ENCODE data around the gene ADAMTSL2. TPM values are rescaled to one million over a fixed set of nuclear protein-coding genes. Genes with fewer than 3 reads are reported as not detected.

Gene ADAMTSL2
- total and polyA plus RNA-seq, 2 donors, result 0.68 to 1.7 TPM

DNA sequence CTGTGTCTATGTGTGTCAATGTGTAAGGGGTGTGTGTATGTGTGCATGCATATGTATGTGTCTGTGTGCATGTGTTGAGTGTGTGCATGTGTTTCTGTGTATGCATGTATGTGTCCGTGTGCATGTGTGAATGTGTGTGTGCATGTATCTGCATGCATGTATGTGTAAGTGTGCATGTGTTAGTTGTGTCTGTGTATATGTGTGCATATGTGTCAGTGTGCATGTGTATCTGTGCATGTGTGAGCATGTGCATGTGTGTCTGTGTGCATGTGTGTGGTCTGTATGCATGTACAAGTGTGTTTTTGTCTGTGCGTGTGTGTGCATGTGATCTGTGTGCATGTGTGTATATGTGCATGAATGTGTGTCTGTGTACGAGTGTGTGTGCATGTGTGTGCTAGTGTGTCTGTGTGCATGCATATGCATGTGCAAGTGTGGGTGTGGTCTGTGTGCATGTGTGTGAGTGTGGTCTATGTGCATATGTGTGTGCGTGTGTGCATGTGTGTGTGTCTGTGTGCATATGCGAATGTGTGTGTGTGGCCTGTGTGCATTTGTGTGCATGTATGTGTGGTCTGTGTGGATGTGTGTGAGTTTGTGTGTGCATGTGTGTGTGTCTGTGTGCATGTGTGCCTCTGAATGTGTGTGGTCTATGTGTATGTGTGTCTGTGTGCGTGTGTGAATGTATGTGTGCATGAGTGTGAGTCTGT is 65.1 kb downstream of the ADAMTSL2 start:
- peaks cover 3 to 28% of the 10 kb centered on the region in 2 donors for H3K9me3 ChIP-seq (ENCODE audit: control insufficient read depth in 2 of 2, insufficient read depth in 1 of 2, low read length in 1 of 2)
- no peak overlapping the region for H3K27ac ChIP-seq (ENCODE audit: low read depth in 1 of 2, low read length in 1 of 2)
- H3K4me3 ChIP-seq (ENCODE audit: low read length in 2 of 2), result no peak overlapping the region
- H3K4me1 ChIP-seq (ENCODE audit: control insufficient read depth in 2 of 2, insufficient read depth in 2 of 2, low read length in 2 of 2), result peaks cover 9 to 21% of the 10 kb centered on the region in 2 donors
- no peaks in the 10 kb centered on the region for H3K36me3 ChIP-seq (ENCODE audit: control insufficient read depth in 2 of 2, insufficient read depth in 2 of 2, low read length in 1 of 2)
- DNase-seq (ENCODE audit: low read depth in 6 of 9, low spot score in 9 of 9), result no peak
- 98% methylated on average over 6 of the region's 6 CpGs for WGBS
- peaks cover 0 to 5% of the 10 kb centered on the region in 2 donors for H3K27me3 ChIP-seq (ENCODE audit: control insufficient read depth in 2 of 2, insufficient read depth in 1 of 2, low read length in 1 of 2)

DNA sequence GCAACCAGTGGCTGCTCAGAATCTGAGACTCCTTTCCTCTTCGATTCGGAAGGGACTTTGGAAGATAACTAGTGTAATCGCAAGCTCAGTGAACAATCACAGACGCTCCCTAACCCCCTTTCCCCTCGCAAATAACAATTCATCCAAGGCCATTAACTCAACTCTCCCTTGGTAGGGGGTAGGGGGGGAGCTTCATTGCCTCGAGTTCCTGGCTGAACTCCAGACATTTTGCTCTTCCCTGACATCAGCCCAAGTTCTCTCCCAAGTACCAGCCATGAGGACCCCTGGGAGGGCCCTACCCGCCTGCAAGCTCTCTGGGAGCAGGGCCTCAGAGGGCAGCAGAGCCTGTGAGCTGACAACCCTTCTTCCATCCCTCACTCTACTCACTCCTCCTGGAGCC is 66.2 kb downstream of the ADAMTSL2 start:
- H3K27ac ChIP-seq (ENCODE audit: low read depth in 1 of 2, low read length in 1 of 2), result no peak overlapping the region
- no peak overlapping the region for H3K4me3 ChIP-seq (ENCODE audit: low read length in 2 of 2)
- peaks cover 0 to 15% of the 10 kb centered on the region in 2 donors for H3K27me3 ChIP-seq (ENCODE audit: control insufficient read depth in 2 of 2, insufficient read depth in 1 of 2, low read length in 1 of 2)
- H3K36me3 ChIP-seq (ENCODE audit: control insufficient read depth in 2 of 2, insufficient read depth in 2 of 2, low read length in 1 of 2), result no peaks in the 10 kb centered on the region
- no peak for DNase-seq (ENCODE audit: low read depth in 6 of 9, low spot score in 9 of 9)
- WGBS, result 82% methylated on average over 7 of the region's 7 CpGs
- peaks cover 3 to 26% of the 10 kb centered on the region in 2 donors for H3K9me3 ChIP-seq (ENCODE audit: control insufficient read depth in 2 of 2, insufficient read depth in 1 of 2, low read length in 1 of 2)
- H3K4me1 ChIP-seq (ENCODE audit: control insufficient read depth in 2 of 2, insufficient read depth in 2 of 2, low read length in 2 of 2), result peaks cover 12 to 30% of the 10 kb centered on the region in 2 donors

DNA sequence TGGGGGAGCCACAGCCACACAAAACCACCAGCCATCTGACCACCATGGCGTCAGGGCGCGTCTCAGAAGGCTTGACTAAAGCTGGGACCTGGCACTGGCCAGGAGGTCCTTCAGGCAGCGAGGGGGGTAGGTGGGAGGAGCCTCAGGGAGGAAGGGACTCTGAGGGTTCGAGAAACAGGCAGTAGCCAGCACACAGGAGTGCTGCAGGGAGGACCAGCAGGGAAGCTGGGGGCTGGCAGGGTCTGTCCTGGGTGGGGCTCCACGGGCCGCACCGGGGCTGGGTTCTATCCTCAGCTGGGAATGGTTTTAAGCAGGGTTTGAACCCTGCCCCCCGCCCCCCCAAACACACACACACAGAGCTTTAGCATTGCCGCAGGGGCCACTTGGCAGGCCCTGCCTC is 67.2 kb downstream of the ADAMTSL2 start:
- H3K9me3 ChIP-seq (ENCODE audit: control insufficient read depth in 2 of 2, insufficient read depth in 1 of 2, low read length in 1 of 2), result peaks cover 3 to 15% of the 10 kb centered on the region in 2 donors
- no peaks in the 10 kb centered on the region for H3K36me3 ChIP-seq (ENCODE audit: control insufficient read depth in 2 of 2, insufficient read depth in 2 of 2, low read length in 1 of 2)
- no peak overlapping the region for H3K4me3 ChIP-seq (ENCODE audit: low read length in 2 of 2)
- H3K4me1 ChIP-seq (ENCODE audit: control insufficient read depth in 2 of 2, insufficient read depth in 2 of 2, low read length in 2 of 2), result peaks cover 12 to 30% of the 10 kb centered on the region in 2 donors
- H3K27me3 ChIP-seq (ENCODE audit: control insufficient read depth in 2 of 2, insufficient read depth in 1 of 2, low read length in 1 of 2), result peaks cover 0 to 23% of the 10 kb centered on the region in 2 donors
- no peak overlapping the region for H3K27ac ChIP-seq (ENCODE audit: low read depth in 1 of 2, low read length in 1 of 2)
- WGBS, result 92% methylated on average over 10 of the region's 10 CpGs
- DNase-seq (ENCODE audit: low read depth in 6 of 9, low spot score in 9 of 9), result no peak

DNA sequence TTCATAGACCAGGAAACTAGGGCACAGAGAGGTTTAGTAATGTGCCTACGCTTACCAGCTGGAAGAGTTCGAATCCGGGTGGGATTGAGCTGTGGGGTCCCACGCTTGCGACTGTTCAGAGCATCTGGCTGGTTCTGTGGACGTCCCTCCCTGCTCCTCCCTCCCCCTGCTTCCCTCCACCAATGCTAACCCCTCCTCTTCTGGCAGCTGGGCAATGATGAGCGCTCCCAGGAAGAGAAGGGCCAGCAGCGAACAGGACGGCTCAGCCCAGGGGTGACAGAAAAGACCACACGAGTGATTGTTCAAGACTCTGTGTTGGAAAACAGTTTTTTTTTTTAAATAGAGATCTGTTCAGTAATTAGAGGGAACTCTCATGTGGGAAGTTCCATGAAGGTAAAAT is 67.8 kb downstream of the ADAMTSL2 start:
- 87% methylated on average over 10 of the region's 10 CpGs for WGBS
- Histone ChIP-seq H3K4me3 (ENCODE audit: low read length in 2 of 2) (no peak overlapping the region), H3K27ac (ENCODE audit: low read depth in 1 of 2, low read length in 1 of 2) (no peak overlapping the region), H3K36me3 (ENCODE audit: control insufficient read depth in 2 of 2, insufficient read depth in 2 of 2, low read length in 1 of 2) (no peaks in the 10 kb centered on the region), H3K4me1 (ENCODE audit: control insufficient read depth in 2 of 2, insufficient read depth in 2 of 2, low read length in 2 of 2) (peaks cover 12 to 33% of the 10 kb centered on the region in 2 donors), H3K27me3 (ENCODE audit: control insufficient read depth in 2 of 2, insufficient read depth in 1 of 2, low read length in 1 of 2) (peaks cover 0 to 29% of the 10 kb centered on the region in 2 donors), H3K9me3 (ENCODE audit: control insufficient read depth in 2 of 2, insufficient read depth in 1 of 2, low read length in 1 of 2) (peaks cover 3 to 15% of the 10 kb centered on the region in 2 donors)
- no peak for DNase-seq (ENCODE audit: low read depth in 6 of 9, low spot score in 9 of 9)

DNA sequence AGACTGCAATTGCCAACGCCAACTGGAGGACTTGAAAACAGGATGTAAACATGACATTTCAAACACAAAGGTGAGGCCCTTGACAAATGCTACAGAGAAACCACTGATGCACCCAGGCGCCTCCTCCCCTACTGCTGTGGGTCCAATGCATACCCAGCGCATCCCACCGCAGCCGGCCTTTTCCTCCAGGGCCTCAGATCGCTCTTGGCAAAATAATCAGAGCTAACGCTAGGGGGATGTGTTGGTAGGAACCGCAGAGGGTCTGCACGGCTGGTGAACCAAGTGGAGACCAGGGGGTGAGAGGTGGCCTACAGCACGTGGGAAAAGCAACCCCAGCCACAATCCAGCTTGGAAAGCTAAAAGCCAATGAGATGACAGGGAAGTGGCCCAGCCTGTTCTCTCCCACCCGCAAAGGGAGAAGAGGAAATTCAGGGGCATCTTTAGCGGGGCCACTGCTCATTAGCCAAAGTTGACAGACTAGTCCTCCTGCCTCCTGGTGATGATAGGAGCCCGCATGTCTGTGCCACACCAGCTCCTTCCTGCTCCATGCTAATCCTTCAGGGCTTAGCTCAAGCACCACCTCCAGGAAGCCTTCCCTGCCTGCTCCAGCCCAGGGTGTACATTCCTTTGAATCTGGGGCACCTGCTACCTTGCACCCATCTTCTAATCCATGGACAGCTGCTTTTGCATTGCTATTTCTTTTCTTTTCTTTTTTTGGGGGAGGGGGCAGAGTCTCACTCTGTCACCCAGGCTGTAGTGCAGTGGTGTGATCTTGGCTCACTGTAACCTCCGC is 68.8 kb downstream of the ADAMTSL2 start:
- Histone ChIP-seq H3K9me3 (ENCODE audit: control insufficient read depth in 2 of 2, insufficient read depth in 1 of 2, low read length in 1 of 2) (peaks cover 0 to 6% of the 10 kb centered on the region in 2 donors), H3K36me3 (ENCODE audit: control insufficient read depth in 2 of 2, insufficient read depth in 2 of 2, low read length in 1 of 2) (no peaks in the 10 kb centered on the region), H3K27me3 (ENCODE audit: control insufficient read depth in 2 of 2, insufficient read depth in 1 of 2, low read length in 1 of 2) (peaks cover 7 to 36% of the 10 kb centered on the region in 2 donors), H3K4me1 (ENCODE audit: control insufficient read depth in 2 of 2, insufficient read depth in 2 of 2, low read length in 2 of 2) (peaks cover 12 to 42% of the 10 kb centered on the region in 2 donors), H3K4me3 (ENCODE audit: low read length in 2 of 2) (no peak overlapping the region), H3K27ac (ENCODE audit: low read depth in 1 of 2, low read length in 1 of 2) (no peak overlapping the region)
- WGBS, result 38% methylated on average over 14 of the region's 14 CpGs
- DNase-seq (ENCODE audit: low read depth in 6 of 9, low spot score in 9 of 9), result peak in 1 of 9 donors; percentile 59

DNA sequence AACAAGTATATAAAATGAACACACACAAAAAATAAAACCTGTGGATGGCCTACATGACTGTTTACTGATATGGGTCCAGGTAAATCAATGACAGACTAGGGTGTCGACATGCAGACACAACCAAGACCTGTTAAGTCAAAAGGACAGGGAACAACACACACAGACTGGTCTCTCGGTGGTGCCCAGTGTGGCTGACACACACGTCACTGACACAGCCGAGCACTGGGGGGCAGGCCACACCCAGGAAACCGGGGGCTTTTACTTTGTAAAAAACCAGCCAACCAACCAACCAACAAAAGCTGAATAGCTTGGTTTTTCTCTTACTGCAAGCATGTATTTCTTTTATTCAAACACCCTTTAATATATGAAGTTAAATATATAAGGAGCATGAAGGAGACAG is 69.7 kb downstream of the ADAMTSL2 start:
- Histone ChIP-seq H3K27ac (ENCODE audit: low read depth in 1 of 2, low read length in 1 of 2) (no peak overlapping the region), H3K4me1 (ENCODE audit: control insufficient read depth in 2 of 2, insufficient read depth in 2 of 2, low read length in 2 of 2) (peaks cover 12 to 42% of the 10 kb centered on the region in 2 donors), H3K36me3 (ENCODE audit: control insufficient read depth in 2 of 2, insufficient read depth in 2 of 2, low read length in 1 of 2) (no peaks in the 10 kb centered on the region), H3K4me3 (ENCODE audit: low read length in 2 of 2) (no peak overlapping the region), H3K27me3 (ENCODE audit: control insufficient read depth in 2 of 2, insufficient read depth in 1 of 2, low read length in 1 of 2) (peaks cover 16 to 43% of the 10 kb centered on the region in 2 donors), H3K9me3 (ENCODE audit: control insufficient read depth in 2 of 2, insufficient read depth in 1 of 2, low read length in 1 of 2) (no peaks in the 10 kb centered on the region)
- 29% methylated on average over 5 of the region's 5 CpGs for WGBS
- peak in 3 of 9 donors; percentile 47 to 76 (median 61) for DNase-seq (ENCODE audit: low read depth in 6 of 9, low spot score in 9 of 9)

DNA sequence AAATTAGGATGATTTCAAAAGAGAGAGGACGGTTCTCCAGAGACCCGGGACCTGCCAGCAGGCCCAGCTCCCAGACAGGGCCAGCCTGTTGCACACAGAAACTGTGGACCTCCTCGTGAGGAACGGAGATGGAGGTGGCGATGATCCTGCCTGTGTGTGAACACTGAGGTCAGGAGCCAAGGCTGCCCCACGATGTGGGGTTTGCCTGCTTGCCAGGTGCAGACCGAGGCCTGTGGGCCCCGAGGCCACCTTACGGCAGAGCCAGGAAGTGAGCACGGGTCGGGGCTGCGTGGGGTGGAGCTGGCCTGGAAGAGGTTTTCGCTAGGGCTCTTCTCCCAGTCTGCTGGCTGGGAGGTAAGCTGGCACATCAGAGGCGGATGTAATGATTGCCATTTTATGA is 70.4 kb downstream of the ADAMTSL2 start:
- H3K36me3 ChIP-seq (ENCODE audit: control insufficient read depth in 2 of 2, insufficient read depth in 2 of 2, low read length in 1 of 2), result no peaks in the 10 kb centered on the region
- peaks cover 12 to 44% of the 10 kb centered on the region in 2 donors for H3K4me1 ChIP-seq (ENCODE audit: control insufficient read depth in 2 of 2, insufficient read depth in 2 of 2, low read length in 2 of 2)
- H3K27ac ChIP-seq (ENCODE audit: low read depth in 1 of 2, low read length in 1 of 2), result no peak overlapping the region
- no peak overlapping the region for H3K4me3 ChIP-seq (ENCODE audit: low read length in 2 of 2)
- DNase-seq (ENCODE audit: low read depth in 6 of 9, low spot score in 9 of 9), result peak in 2 of 9 donors; percentile 48 to 66
- WGBS, result 49% methylated on average over 14 of the region's 14 CpGs
- no peaks in the 10 kb centered on the region for H3K9me3 ChIP-seq (ENCODE audit: control insufficient read depth in 2 of 2, insufficient read depth in 1 of 2, low read length in 1 of 2)
- peaks cover 21 to 49% of the 10 kb centered on the region in 2 donors for H3K27me3 ChIP-seq (ENCODE audit: control insufficient read depth in 2 of 2, insufficient read depth in 1 of 2, low read length in 1 of 2)

DNA sequence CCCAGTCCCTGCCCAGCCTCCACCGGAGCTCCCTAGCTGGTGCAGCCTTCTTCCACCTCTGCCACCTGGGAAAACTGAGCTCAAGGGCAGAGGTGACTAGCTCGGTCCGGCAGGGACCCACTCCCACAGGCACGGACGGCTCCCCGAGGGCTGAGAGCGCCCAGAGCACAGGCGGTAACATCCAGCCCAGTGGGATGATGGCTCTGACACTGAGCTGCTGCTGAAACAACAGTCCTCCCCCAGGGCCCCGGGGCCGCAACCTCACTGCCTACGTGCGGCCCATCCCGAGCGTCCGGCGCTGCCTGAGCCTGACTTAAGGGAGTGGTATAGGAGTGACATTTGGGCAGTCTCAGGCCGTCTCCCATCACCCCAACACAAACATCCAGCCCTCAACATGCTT is 70.9 kb downstream of the ADAMTSL2 start:
- no peak for DNase-seq (ENCODE audit: low read depth in 6 of 9, low spot score in 9 of 9)
- peaks cover 12 to 44% of the 10 kb centered on the region in 2 donors for H3K4me1 ChIP-seq (ENCODE audit: control insufficient read depth in 2 of 2, insufficient read depth in 2 of 2, low read length in 2 of 2)
- peaks cover 24 to 55% of the 10 kb centered on the region in 2 donors for H3K27me3 ChIP-seq (ENCODE audit: control insufficient read depth in 2 of 2, insufficient read depth in 1 of 2, low read length in 1 of 2)

More for the DNA sequence above, 70.9 kb downstream of the ADAMTSL2 start:
- Histone ChIP-seq H3K4me3 (ENCODE audit: low read length in 2 of 2) (no peak overlapping the region), H3K36me3 (ENCODE audit: control insufficient read depth in 2 of 2, insufficient read depth in 2 of 2, low read length in 1 of 2) (no peaks in the 10 kb centered on the region), H3K9me3 (ENCODE audit: control insufficient read depth in 2 of 2, insufficient read depth in 1 of 2, low read length in 1 of 2) (no peaks in the 10 kb centered on the region), H3K27ac (ENCODE audit: low read depth in 1 of 2, low read length in 1 of 2) (no peak overlapping the region)
- WGBS, result 94% methylated on average over 17 of the region's 17 CpGs

Data from thymus (tissue), 11 donors.